OCI-LY3 (cell line): ENCODE results near the gene PDXP.

ENCODE experiments used
- H2AFZ ChIP-seq: fragments of 200-600, 300-600 bp; shearing (Covaris generic); 2 replicates; pipeline ENCODE4 v1.6.0; 2014; ENCODE audit warnings: antibody characterized with exemption, low read depth, low read length
- H3K27ac ChIP-seq: fragments of 200-600, 300-600 bp; sonication (generic); 2 replicates; pipeline ENCODE4 v1.5.1; 2014; ENCODE audit warnings: mild to moderate bottlenecking, low read length, moderate library complexity, mixed read lengths
- H3K27me3 ChIP-seq: fragments of 200-600, 300-600 bp; sonication (generic); 2 replicates; pipeline ENCODE4 v1.6.1; 2014; ENCODE audit warnings: low read depth, low read length, mixed read lengths
- H3K36me3 ChIP-seq: fragments of 200-600, 300-600 bp; sonication (generic); replicated peaks from 2 replicates; pipeline ENCODE3; 2014; ENCODE audit warnings: low read depth, low read length, mixed read lengths
- H3K4me1 ChIP-seq: fragments of 300-600, 200-600 bp; sonication (generic); 2 replicates; pipeline ENCODE4 v1.6.1; 2014; ENCODE audit warnings: low read length, mixed read lengths
- H3K4me2 ChIP-seq: fragments of 200-600, 300-600 bp; sonication (generic); 2 replicates; pipeline ENCODE4 v1.6.1; 2014; ENCODE audit warnings: low read length, mixed read lengths
- H3K4me3 ChIP-seq: fragments of 300-600, 200-600 bp; sonication (generic); 2 replicates; pipeline ENCODE4 v1.5.1; 2014; ENCODE audit warnings: antibody characterized with exemption, mild to moderate bottlenecking, low read length, moderate library complexity
- H3K79me2 ChIP-seq: fragments of 300-600, 200-600 bp; shearing (Covaris generic); 2 replicates; pipeline ENCODE4 v1.6.1; 2014; ENCODE audit warnings: mild to moderate bottlenecking, low read length, mixed read lengths
- H3K9ac ChIP-seq: fragments of 300-600, 200-600 bp; shearing (Covaris generic); 2 replicates; pipeline ENCODE4 v1.6.0; 2014; ENCODE audit warnings: mild to moderate bottlenecking, low read length, moderate library complexity
- H3K9me3 ChIP-seq: fragments of 200-600, 300-600 bp; shearing (Covaris generic); 2 replicates; pipeline ENCODE4 v1.6.1; 2014; ENCODE audit warnings: low read length, mixed read lengths; ENCODE audit not compliant: insufficient read depth
- H4K20me1 ChIP-seq: fragments of 200-600, 300-600 bp; sonication (generic); 2 replicates; pipeline ENCODE4 v1.6.1; 2016; ENCODE audit warnings: low read length, mixed read lengths; ENCODE audit not compliant: insufficient read depth
- CTCF ChIP-seq: fragments of 200-600, 300-600 bp; sonication (generic); IDR thresholded peaks from 2 replicates; pipeline ENCODE4 v1.5.1; 2014; ENCODE audit warnings: antibody characterized with exemption, low read length, low read depth
- EZH2phosphoT487 ChIP-seq: fragments of 200-600 bp; shearing (Covaris generic); IDR thresholded peaks from 2 replicates; pipeline ENCODE4 v1.6.1; 2018; ENCODE audit warnings: antibody characterized with exemption, mixed run types, low read depth

Gene PDXP

DNA sequence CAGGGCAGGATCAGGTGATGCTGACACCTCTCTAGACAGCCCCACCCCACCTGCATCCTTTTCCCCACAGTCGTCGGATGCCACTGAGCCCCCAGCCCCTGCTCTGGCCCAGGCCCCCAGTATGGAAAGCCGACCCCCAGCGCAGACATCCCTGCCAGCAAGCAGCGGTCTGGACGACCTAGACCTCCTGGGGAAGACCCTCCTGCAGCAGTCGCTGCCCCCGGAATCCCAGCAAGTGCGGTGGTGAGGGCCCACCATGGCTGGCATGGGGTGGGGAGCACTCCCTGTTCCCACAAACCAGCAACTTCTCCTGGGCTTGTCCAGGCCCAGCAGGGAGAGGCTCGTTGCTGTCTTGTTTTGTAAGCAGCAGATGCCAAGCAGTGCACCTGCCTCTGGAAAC is 28.6 kb upstream of the PDXP start:
- Histone ChIP-seq H3K4me2 (no peak overlapping the region), H3K4me1 (peaks cover 75% of the 10 kb centered on the region)
- TF ChIP-seq EZH2phosphoT487 (no peak), CTCF (no peak)

DNA sequence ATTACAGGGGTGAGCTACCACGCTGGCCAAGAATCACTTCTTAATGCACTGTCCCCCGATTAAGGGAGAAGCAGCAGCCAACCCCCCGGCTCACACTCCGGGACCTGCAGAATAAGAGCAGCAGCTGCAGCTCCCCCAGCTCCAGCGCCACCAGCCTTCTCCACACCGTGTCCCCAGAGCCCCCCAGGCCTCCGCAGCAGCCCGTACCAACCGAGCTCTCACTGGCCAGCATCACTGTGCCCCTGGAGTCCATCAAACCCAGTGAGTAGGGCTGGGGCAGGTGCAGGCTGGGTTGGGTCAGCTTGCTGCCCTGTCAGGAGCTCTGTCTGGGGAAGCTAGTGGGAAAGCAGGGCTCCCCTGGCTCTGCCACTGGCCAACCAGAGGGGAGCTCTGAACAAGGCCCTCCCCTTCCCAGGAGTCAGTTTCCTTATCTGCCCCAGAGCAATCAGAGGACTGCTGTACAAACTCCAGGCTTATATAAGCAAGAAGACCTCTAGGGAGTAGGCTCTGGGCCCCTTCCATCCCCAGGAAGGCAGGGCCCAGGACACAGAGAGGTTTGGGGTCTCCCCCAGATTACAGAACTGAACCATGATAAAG is 27.6 kb upstream of the PDXP start:
- Histone ChIP-seq H3K36me3 (peaks cover 14% of the 10 kb centered on the region), H3K27ac (no peak overlapping the region), H3K9ac (no peak overlapping the region), H3K4me1 (peaks cover 75% of the 10 kb centered on the region), H3K4me3 (no peak overlapping the region), H3K79me2 (no peaks in the 10 kb centered on the region; the same call in 1 of the 2 replicates), H2AFZ (no peak overlapping the region), H3K27me3 (no peaks in the 10 kb centered on the region), H4K20me1 (no peaks in the 10 kb centered on the region), H3K9me3 (no peaks in the 10 kb centered on the region), H3K4me2 (no peak overlapping the region)
- TF ChIP-seq EZH2phosphoT487 (no peak), CTCF (no peak)

More for the DNA sequence above, 28.6 kb upstream of the PDXP start:
- Histone ChIP-seq H3K9me3 (no peaks in the 10 kb centered on the region), H4K20me1 (no peaks in the 10 kb centered on the region), H3K79me2 (no peaks in the 10 kb centered on the region; the same call in 1 of the 2 replicates), H3K9ac (no peak overlapping the region), H3K36me3 (peaks cover 14% of the 10 kb centered on the region), H2AFZ (no peak overlapping the region), H3K27me3 (no peaks in the 10 kb centered on the region), H3K4me3 (no peak overlapping the region), H3K27ac (no peak overlapping the region)

GRCh38 chr22:37631448-37632173 is 26.9 kb upstream of the PDXP start:
- Histone ChIP-seq H3K4me2 (0 out of 2 replicates have a peak overlapping the region, but pooled peaks have one; percentile 93), H3K79me2 (no peaks in the 10 kb centered on the region; the same call in 1 of the 2 replicates)

More at GRCh38 chr22:37631448-37632173, 26.9 kb upstream of the PDXP start:
- no peak overlapping the region for H3K4me3 ChIP-seq
- H2AFZ ChIP-seq = no peak overlapping the region
- H3K27ac ChIP-seq = peak overlapping the region; percentile 97
- no peaks in the 10 kb centered on the region for H3K9me3 ChIP-seq
- no peaks in the 10 kb centered on the region for H3K27me3 ChIP-seq
- H3K9ac ChIP-seq = peak overlapping the region; percentile 88; the same call in 1 of the 2 replicates
- peaks cover 14% of the 10 kb centered on the region for H3K36me3 ChIP-seq
- peaks cover 75% of the 10 kb centered on the region for H3K4me1 ChIP-seq
- TF ChIP-seq EZH2phosphoT487 = no peak
- TF ChIP-seq CTCF = no peak
- H4K20me1 ChIP-seq = no peaks in the 10 kb centered on the region
